Epithelial cell of alveolus of lung (primary cell): ENCODE measurements around the gene GPR137. TPM values are rescaled to one million over a fixed set of nuclear protein-coding genes. Genes with fewer than 3 reads are reported as not detected.

ENCODE experiments used
- total RNA-seq: library from RNA; depleted of rRNA; stranded (reverse); fragments of >200 nt; gene quantifications from 2 replicates; pipeline ENCODE4 v1.2.1, GENCODE V29; 2015

Gene GPR137
- total RNA-seq: 20.8 and 33.3 TPM in 2 replicates

GRCh38 chr11:64284962-64285884, at the start of gene GPR137:
TSS of gene GPR137 (plus strand) at chr11:64285848. CDS start at chr11:64286525, 677 bp downstream.

GRCh38 chr11:64240435-64241240, 45.0 kb upstream of the GPR137 start, which contains the start of gene FKBP2:
TSS of gene FKBP2 (plus strand) at chr11:64241095. CDS start at chr11:64242388, 1,293 bp downstream.

GRCh38 chr11:64246871-64247728, 38.5 kb upstream of the GPR137 start, which contains the start of gene PPP1R14B:
TSS of gene PPP1R14B (minus strand) at chr11:64246943. CDS start at chr11:64246673, 270 bp downstream.

GRCh38 chr11:64251016-64251752, 34.5 kb upstream of the GPR137 start, which contains the start of gene PLCB3:
TSS of gene PLCB3 (plus strand) at chr11:64251530. CDS start at chr11:64251650, 120 bp downstream.

GRCh38 chr11:64284048-64284961, 1.3 kb upstream of the GPR137 start, which contains the start of gene BAD:
TSS of gene BAD (minus strand) at chr11:64284665. CDS start at chr11:64284368, 297 bp downstream.

GRCh38 chr11:64291262-64291751, 5.7 kb downstream of the GPR137 start, which contains the start of gene KCNK4:
TSS of gene KCNK4 (plus strand) at chr11:64291302. CDS start at chr11:64293019, 1,717 bp downstream.

GRCh38 chr11:64299847-64300648, 14.4 kb downstream of the GPR137 start, which contains the start of gene CATSPERZ:
TSS of gene CATSPERZ (plus strand) at chr11:64300358. CDS start at chr11:64300411, 53 bp downstream.

GRCh38 chr11:64305075-64305690, 19.5 kb downstream of the GPR137 start, which contains the start of gene ESRRA:
TSS of gene ESRRA (plus strand) at chr11:64305524. CDS start at chr11:64307180, 1,656 bp downstream.

GRCh38 chr11:64317325-64317960, 31.8 kb downstream of the GPR137 start, which contains the start of gene TRMT112:
TSS of gene TRMT112 (minus strand) at chr11:64317559. CDS start at chr11:64317526, 33 bp downstream.

GRCh38 chr11:64317961-64318765, 32.5 kb downstream of the GPR137 start, which contains the start of gene PRDX5:
TSS of gene PRDX5 (plus strand) at chr11:64318121. CDS start at chr11:64318216, 95 bp downstream.

Other genes starting within 250 kb of the GPR137 start
- 0.26 and 0.56 TPM in 2 replicates for gene FLRT1, start 249.9 kb upstream of the GPR137 start, total RNA-seq
- gene MACROD1, start 119.7 kb upstream of the GPR137 start, total RNA-seq: 18.4 and 41.7 TPM in 2 replicates
- 138 and 185 TPM in 2 replicates for gene STIP1, start 99.7 kb upstream of the GPR137 start, total RNA-seq
- gene FERMT3, start 79.1 kb upstream of the GPR137 start, total RNA-seq: 3.6 and 8.5 TPM in 2 replicates
- gene TRPT1, start 59.7 kb upstream of the GPR137 start, total RNA-seq: 64.4 and 82.9 TPM in 2 replicates
- 39.0 and 63.1 TPM in 2 replicates for gene NUDT22, start 59.6 kb upstream of the GPR137 start, total RNA-seq
- gene DNAJC4, start 55.3 kb upstream of the GPR137 start, total RNA-seq: 18.0 and 40.4 TPM in 2 replicates
- gene VEGFB, start 51.3 kb upstream of the GPR137 start, total RNA-seq: 48.2 and 62.8 TPM in 2 replicates
- 33.4 and 79.1 TPM in 2 replicates for gene FKBP2, start 44.8 kb upstream of the GPR137 start, total RNA-seq
- 78.9 and 300 TPM in 2 replicates for gene PPP1R14B, start 38.9 kb upstream of the GPR137 start, total RNA-seq
- 22.6 and 29.1 TPM in 2 replicates for gene PLCB3, start 34.3 kb upstream of the GPR137 start, total RNA-seq
- 106 and 169 TPM in 2 replicates for gene BAD, start 1.2 kb upstream of the GPR137 start, total RNA-seq
- gene KCNK4, start 5.5 kb downstream of the GPR137 start, total RNA-seq: not detected in 2 replicates
- gene CATSPERZ, start 14.5 kb downstream of the GPR137 start, total RNA-seq: not detected in 2 replicates
- gene ESRRA, start 19.7 kb downstream of the GPR137 start, total RNA-seq: 35.4 and 38.3 TPM in 2 replicates
- gene TRMT112, start 31.7 kb downstream of the GPR137 start, total RNA-seq: 318 and 364 TPM in 2 replicates
- 293 and 486 TPM in 2 replicates for gene PRDX5, start 32.3 kb downstream of the GPR137 start, total RNA-seq
- gene CCDC88B, start 54.4 kb downstream of the GPR137 start, total RNA-seq: 1.0 and 1.8 TPM in 2 replicates
- 23.2 and 38.4 TPM in 2 replicates for gene RPS6KA4, start 73.3 kb downstream of the GPR137 start, total RNA-seq